Erythroblast (primary cell): ENCODE data around the gene C17orf75.
"Not testable (repeated sequence)": the region's sequence is repeated elsewhere in the genome, so short reads cannot be mapped to it uniquely, and the experiment has no call there.

Experiments used
- DNase-seq, 2 experiments: peaks; one replicate each; lab custom pipeline; 2025; lab: John Stamatoyannopoulos, UW
- GATA1 ChIP-seq: IDR thresholded peaks from 2 replicates; pipeline ENCODE4 v1.6.1; 2011; ENCODE audit warnings: low read depth, mild to moderate bottlenecking, control low read depth, low read length, moderate library complexity
- POLR2A ChIP-seq: IDR thresholded peaks from 2 replicates; pipeline ENCODE4 v1.6.1; 2011; ENCODE audit warnings: mild to moderate bottlenecking, low read length

C17orf75 gene

DNA sequence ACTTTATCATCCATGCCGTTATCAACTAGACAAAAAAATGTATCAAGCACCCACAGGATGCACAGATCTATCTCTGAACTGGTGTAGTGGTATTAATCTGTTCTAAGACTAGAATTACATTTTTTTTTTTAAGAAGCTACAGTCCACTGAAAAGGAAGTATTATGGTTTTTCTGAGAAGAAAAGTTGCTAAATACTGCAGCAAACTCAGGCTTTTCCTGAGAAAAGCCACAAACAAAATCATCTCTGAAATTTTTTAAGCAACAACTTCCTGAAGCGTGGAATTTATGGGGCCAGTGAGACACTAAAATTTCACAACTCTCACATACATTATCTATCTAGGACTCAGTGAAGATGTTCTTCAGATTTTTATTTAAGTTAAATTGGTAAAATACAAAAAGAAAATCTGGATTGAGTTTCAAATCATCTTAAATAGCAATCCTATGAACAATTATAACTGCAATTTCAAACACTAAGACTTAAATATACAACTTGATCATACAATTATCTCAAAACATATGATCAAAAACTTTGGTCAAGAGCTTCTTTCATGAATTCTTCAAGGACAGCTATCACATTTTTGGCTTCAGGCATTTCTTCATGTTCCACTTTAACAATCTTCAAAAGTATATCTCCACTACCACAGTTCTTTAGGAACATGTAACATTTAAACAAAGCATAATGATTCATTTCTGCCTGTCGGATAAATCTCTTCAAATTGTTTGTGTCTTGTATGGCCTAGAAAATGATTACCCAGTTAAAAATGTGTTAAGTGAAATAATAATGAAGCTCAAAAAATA is 10.5 kb downstream of the C17orf75 start:
- DNase-seq, result no peak
- TF ChIP-seq GATA1, result no peak
- TF ChIP-seq POLR2A, result no peak

DNA sequence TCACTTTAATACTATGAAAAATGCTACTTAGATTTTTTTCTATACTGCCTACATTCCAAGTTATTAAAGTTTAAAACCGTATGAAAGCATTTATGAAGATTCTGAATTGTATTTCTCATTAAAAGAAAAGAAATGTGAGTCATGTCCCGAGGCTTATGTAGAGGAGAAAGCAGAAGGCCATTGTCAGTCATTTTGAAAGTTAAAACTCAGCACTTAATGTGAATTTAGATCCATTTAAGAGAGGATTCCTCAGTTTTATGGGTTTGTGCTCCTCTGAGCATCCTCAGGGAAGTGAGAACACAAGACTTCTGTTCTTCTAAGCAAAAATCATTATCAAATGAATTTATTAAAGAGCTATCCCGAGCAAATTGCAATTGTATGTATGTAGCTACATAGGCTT is 11.8 kb downstream of the C17orf75 start:
- DNase-seq, result no peak
- TF ChIP-seq GATA1 (no peak), POLR2A (no peak)

DNA sequence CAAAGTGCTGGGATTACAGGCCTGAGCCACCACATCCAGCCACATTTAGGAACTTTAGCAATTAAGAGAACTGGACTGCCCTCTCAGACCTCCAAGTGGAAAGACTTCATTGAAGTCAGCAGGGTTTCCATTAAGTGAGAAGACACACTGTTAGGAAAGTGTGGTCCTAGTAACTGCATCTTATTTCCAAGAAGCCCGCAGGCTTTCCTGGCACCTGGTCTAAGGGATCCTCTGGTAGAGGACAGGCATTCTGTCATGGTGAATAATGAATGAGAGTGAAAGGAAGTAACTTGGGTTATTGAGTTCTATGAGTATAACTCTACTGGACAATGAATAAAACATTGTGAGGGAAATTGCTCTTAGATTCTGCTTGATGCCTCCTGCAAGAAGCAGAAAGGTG is 14.1 kb downstream of the C17orf75 start:
- TF ChIP-seq POLR2A (no peak), GATA1 (no peak)
- DNase-seq, result no peak

DNA sequence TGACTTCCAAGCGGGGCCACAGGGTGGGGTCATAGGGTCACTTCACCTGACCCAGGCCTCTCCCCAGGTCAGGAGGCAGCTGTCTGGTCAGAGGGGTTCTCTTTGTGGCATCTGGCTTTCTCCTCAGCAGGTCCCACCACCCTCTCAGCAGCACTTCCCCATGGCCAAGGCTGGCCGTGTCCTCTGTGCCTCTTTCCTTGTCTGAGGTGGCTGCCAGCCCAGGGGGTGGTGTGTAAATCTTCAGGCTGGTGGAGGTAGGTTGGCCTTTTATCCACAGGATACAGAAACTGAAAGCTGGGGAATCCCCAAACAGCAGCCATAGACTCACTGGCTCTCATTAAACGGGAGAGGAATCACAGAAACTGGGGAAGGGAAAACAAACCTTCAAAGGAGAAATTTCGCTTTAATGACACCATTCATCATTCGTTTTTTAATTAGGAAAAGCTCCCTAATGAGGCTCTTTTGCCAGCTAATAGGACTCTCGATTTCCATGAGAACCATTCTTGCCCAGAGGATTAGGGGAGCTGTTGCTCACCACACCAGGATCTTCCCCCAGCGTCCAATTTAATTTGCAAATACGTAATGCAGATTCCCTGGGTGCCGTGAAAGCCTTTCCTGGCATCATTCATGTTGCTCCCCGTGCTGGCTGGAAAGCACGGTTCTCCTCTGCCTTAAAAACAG is 18.0 kb downstream of the C17orf75 start:
- DNase-seq, result no peak

DNA sequence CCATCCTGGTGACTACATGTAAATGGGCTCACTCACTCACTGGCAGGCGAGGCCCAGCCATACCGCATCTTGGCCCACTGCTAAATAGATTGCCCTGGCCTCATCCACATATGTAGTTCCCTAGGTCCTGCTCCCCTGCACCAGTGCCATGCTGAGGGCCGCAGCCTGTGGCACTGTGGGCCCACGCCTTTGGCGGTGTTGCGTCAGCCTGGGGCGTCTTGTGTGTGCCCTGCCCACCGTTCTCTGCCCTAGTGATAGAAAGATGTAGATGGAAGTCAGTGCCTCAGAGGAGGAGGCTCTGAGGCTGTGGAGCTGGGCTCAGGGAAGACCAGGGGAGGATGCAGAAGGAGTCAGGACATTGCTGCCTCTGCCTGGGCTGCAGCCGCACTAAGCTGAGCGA is 18.9 kb downstream of the C17orf75 start:
- TF ChIP-seq POLR2A (no peak), GATA1 (no peak)
- no peak for DNase-seq

More for the DNA sequence above, 18.0 kb downstream of the C17orf75 start:
- TF ChIP-seq POLR2A (no peak), GATA1 (no peak)

DNA sequence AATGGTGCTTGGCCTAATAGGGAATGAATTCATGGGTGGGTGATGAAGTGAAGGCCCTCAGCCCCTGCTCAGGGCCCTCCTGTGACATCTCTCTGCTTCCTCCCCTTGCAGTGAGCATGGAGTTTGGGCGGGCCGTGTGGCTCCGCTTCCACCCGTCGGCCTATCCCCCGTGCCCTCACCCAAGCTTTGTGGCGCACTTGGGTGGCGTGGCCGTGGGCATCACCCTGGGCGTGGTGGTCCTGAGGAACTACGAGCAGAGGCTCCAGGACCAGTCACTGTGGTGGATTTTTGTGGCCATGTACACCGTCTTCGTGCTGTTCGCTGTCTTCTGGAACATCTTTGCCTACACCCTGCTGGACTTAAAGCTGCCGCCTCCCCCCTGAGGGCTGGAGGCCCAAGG is 21.1 kb downstream of the C17orf75 start:
- TF ChIP-seq GATA1 (no peak), POLR2A (no peak)
- no peak for DNase-seq

- DNase-seq, result not testable (repeated sequence)
These were observed 21.9 kb downstream of the C17orf75 start for GRCh38 chr17:32320080-32320479.

- TF ChIP-seq GATA1, result no peak
- no peak for TF ChIP-seq POLR2A
- peak; percentile 65 to 84 for DNase-seq
These were observed 22.4 kb downstream of the C17orf75 start for GRCh38 chr17:32319548-32319905.

DNA sequence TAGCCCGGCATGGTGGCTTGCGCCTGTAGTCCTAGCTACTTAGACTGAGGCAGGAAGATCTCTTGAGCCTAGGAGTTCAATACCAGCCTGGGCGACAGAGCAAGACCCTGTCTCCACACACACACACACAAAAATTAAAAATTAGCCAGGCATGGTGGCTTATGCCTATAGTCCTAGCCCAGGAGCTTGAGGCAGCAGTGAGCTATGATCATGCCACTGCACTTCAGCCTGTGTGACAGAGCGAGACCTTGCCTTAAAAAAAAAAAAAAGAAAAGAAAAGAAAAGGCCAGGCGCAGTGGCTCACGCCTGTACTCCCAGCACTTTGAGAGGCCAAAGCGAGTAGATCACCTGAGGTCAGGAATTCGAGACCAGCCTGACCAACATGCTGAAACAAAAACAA is 23.9 kb downstream of the C17orf75 start:
- TF ChIP-seq POLR2A, result no peak
- no peak for TF ChIP-seq GATA1
- DNase-seq, result no peak

- TF ChIP-seq GATA1 (no peak), POLR2A (no peak)
- DNase-seq, result no peak
These were observed 24.6 kb downstream of the C17orf75 start for GRCh38 chr17:32317353-32317752.

DNA sequence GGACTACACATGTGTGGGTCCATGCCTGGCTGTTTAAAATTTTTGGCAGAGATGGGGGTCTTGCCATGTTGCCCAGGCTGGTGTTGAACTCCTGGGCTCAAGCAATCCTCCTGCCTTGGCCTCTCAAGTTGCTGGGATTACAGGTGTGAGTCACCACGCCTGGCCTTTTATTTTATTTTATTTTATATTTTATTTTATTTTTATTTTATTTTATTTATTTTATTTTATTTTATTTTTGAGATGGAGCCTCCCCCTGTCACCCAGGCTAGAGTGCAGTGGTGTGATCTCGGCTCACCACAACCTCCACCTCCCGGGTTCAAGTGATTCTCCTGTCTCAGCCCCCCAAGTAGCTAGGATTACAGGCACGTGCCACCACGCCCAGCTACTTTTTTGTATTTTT is 25.3 kb downstream of the C17orf75 start:
- DNase-seq, result not testable (repeated sequence)

- TF ChIP-seq POLR2A (no peak), GATA1 (no peak)
- DNase-seq, result no peak
These were observed 26.8 kb downstream of the C17orf75 start for GRCh38 chr17:32315171-32315570.

- no peak for DNase-seq
- TF ChIP-seq POLR2A, result no peak
- TF ChIP-seq GATA1, result no peak
These were observed 27.3 kb downstream of the C17orf75 start for GRCh38 chr17:32314636-32315035.

GRCh38 chr17:32311028-32311536 is 30.9 kb downstream of the C17orf75 start:
- no peak for DNase-seq
- no peak for TF ChIP-seq POLR2A
- no peak for TF ChIP-seq GATA1

GRCh38 chr17:32307658-32308057 is 34.3 kb downstream of the C17orf75 start:
- no peak for DNase-seq
- TF ChIP-seq GATA1 (no peak), POLR2A (no peak)
